Measurements from ENCODE around the gene MC3R.
A peak's percentile ranks its signal among the peaks of the same experiment; 100 is the strongest.
"Not testable (repeated sequence)": the region's sequence is repeated elsewhere in the genome, so short reads cannot be mapped to it uniquely, and the experiment has no call there.

Gene MC3R

GRCh38 chr20:56247954-56248782, at the start of gene MC3R:
MC3R (plus strand) TSS chr20:56248732; CDS start chr20:56248844, 112 bp downstream.
- H3K36me3 Mint-ChIP-seq (ENCODE audit: low read depth) = no peaks in the 10 kb centered on the region
- no peak within 1 kb of the TSS for H3K27ac Mint-ChIP-seq
- H3K4me3 Mint-ChIP-seq = no peak within 1 kb of the TSS
- H3K9me3 Mint-ChIP-seq = no peaks in the 10 kb centered on the region
- peaks cover 56% of the 10 kb centered on the region for H3K27me3 Mint-ChIP-seq
- DNase-seq = peak; percentile 45
- H3K4me1 Mint-ChIP-seq (ENCODE audit: low read depth) = no peaks in the 10 kb centered on the region

GRCh38 chr20:56200456-56200855, 48.1 kb upstream of the MC3R start:
- DNase-seq = no peak
- Mint-ChIP-seq H3K27ac (no peak overlapping the region), H3K4me3 (no peak overlapping the region), H3K4me1 (ENCODE audit: low read depth) (no peaks in the 10 kb centered on the region), H3K9me3 (peaks cover 23% of the 10 kb centered on the region), H3K36me3 (ENCODE audit: low read depth) (no peaks in the 10 kb centered on the region), H3K27me3 (peaks cover 3% of the 10 kb centered on the region)

DNA sequence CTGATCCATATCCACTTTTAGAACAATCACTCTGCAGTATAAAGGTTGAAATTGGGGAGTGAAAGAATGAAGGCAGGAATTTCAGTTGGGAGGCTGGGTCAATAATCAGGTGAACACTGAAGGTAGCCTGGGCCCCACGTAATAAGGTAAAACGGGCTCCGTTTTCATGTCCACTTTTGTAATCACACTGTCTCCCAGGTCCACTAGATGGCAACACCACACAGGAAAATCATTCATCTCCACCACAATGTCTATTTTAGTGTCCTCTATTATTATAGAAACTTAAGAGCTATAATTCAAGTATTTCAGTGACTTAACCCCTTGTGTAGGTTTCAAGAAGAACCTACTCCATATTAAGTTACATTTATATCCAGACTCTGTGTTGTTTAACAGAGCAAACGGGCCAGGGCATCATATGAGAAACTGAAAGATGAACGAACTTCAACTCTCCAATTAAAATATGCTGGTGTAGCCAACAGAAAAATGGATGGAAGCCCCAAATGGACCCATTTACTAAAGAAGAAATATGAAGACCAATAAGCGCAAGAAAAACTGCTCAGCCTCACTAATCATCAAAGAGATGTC, 45.9 kb upstream of the MC3R start:
- no peaks in the 10 kb centered on the region for H3K36me3 Mint-ChIP-seq (ENCODE audit: low read depth)
- no peak overlapping the region for H3K27ac Mint-ChIP-seq
- peaks cover 23% of the 10 kb centered on the region for H3K9me3 Mint-ChIP-seq
- no peaks in the 10 kb centered on the region for H3K4me1 Mint-ChIP-seq (ENCODE audit: low read depth)
- DNase-seq = no peak
- H3K4me3 Mint-ChIP-seq = no peak overlapping the region
- peaks cover 3% of the 10 kb centered on the region for H3K27me3 Mint-ChIP-seq

DNA sequence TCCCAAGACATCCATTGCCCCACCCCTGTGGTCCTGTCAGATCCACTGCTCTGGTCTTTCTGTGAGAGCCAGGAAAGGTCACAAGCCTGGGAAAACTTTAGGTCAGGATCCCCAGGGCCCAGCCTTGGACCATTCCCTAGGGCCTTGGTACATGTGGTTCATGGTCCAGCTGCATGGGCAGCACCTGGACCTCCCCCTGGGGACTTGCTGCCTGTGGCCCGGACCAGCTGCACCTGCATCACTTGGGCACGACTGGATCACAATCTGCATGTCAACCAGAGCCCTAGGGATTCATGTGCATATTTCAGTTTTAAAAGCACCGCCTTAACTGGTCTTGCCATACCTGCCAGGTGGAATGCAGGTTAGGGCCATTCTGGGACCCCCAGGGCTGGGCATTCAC, 44.3 kb upstream of the MC3R start:
- peaks cover 8% of the 10 kb centered on the region for H3K27me3 Mint-ChIP-seq
- no peak for DNase-seq
- no peaks in the 10 kb centered on the region for H3K4me1 Mint-ChIP-seq (ENCODE audit: low read depth)
- no peaks in the 10 kb centered on the region for H3K36me3 Mint-ChIP-seq (ENCODE audit: low read depth)
- no peak overlapping the region for H3K27ac Mint-ChIP-seq
- no peak overlapping the region for H3K4me3 Mint-ChIP-seq
- peaks cover 17% of the 10 kb centered on the region for H3K9me3 Mint-ChIP-seq

DNA sequence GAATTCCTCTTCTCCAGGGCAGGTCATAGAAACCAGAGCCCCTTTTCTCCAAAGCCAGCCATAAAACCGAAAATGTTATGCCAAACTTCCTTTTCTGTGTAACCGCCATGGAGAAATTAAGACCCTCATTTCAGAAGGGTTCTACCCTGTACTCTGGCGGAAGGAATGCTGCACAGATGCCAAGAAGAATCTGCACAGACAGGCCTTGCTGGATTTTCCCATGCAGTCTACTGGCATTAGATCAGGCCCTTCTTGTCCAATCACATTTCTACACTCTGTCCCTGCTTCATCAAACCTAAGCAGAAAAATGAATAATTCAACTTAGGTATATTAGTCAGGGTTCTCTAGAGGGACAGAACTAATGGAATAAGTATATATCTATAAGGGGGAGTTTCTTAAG, 43.2 kb upstream of the MC3R start:
- peaks cover 8% of the 10 kb centered on the region for H3K9me3 Mint-ChIP-seq
- H3K4me3 Mint-ChIP-seq = no peak overlapping the region
- peaks cover 12% of the 10 kb centered on the region for H3K27me3 Mint-ChIP-seq
- H3K27ac Mint-ChIP-seq = no peak overlapping the region
- no peaks in the 10 kb centered on the region for H3K4me1 Mint-ChIP-seq (ENCODE audit: low read depth)
- no peak for DNase-seq
- no peaks in the 10 kb centered on the region for H3K36me3 Mint-ChIP-seq (ENCODE audit: low read depth)

GRCh38 chr20:56207656-56208055, 40.9 kb upstream of the MC3R start:
- Mint-ChIP-seq H3K9me3 (no peaks in the 10 kb centered on the region), H3K27ac (no peak overlapping the region), H3K36me3 (ENCODE audit: low read depth) (no peaks in the 10 kb centered on the region), H3K4me3 (no peak overlapping the region), H3K4me1 (ENCODE audit: low read depth) (no peaks in the 10 kb centered on the region), H3K27me3 (peaks cover 12% of the 10 kb centered on the region)
- no peak for DNase-seq

DNA sequence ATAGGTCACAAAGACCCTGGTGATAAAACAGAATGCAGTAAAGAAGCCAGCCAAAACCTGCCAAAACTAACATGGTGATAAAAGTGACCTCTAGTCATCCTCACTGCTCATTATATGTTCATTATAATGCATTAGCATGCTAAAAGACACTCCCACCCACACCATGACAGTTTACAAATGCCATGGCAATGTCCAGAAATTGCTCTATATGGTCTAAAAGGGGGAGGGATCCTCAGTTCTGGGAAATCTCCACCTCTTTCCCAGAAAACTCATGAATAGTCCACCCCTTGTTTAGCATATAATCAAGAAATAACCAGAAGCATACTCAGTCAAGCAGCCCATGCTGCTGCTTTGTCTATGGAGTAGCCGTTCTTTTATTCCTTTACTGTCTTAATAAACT, 40.4 kb upstream of the MC3R start:
- Mint-ChIP-seq H3K4me3 (no peak overlapping the region), H3K36me3 (ENCODE audit: low read depth) (no peaks in the 10 kb centered on the region), H3K27me3 (peaks cover 12% of the 10 kb centered on the region), H3K9me3 (no peaks in the 10 kb centered on the region), H3K4me1 (ENCODE audit: low read depth) (no peaks in the 10 kb centered on the region), H3K27ac (no peak overlapping the region)
- DNase-seq = no peak

DNA sequence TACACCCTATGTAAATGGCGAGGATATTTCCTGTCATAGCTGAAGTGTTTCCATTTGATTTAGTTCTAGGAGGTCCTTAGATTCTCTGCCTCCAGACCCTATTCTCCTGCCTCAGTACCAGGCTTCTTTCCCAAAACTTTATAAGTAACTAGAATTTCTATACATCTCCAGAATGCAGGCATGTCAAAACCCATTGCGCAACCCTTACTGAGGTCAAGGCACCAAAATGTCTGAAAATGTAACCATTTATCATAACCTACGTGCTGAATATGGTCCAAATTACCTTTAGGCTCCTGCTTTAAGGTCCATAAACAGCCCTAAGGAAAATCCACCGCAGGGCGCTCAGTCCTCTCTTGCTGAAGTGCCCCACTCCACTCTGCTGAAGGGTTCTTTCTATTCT, 37.5 kb upstream of the MC3R start:
- H3K4me1 Mint-ChIP-seq (ENCODE audit: low read depth) = no peaks in the 10 kb centered on the region
- H3K4me3 Mint-ChIP-seq = no peak overlapping the region
- no peak overlapping the region for H3K27ac Mint-ChIP-seq
- no peak for DNase-seq
- H3K9me3 Mint-ChIP-seq = no peaks in the 10 kb centered on the region
- no peaks in the 10 kb centered on the region for H3K36me3 Mint-ChIP-seq (ENCODE audit: low read depth)
- peaks cover 27% of the 10 kb centered on the region for H3K27me3 Mint-ChIP-seq

GRCh38 chr20:56212091-56212490, 36.4 kb upstream of the MC3R start:
- Mint-ChIP-seq H3K4me1 (ENCODE audit: low read depth) (no peaks in the 10 kb centered on the region), H3K27me3 (peaks cover 27% of the 10 kb centered on the region), H3K4me3 (no peak overlapping the region), H3K9me3 (no peaks in the 10 kb centered on the region), H3K27ac (no peak overlapping the region), H3K36me3 (ENCODE audit: low read depth) (no peaks in the 10 kb centered on the region)
- DNase-seq = no peak

- H3K36me3 Mint-ChIP-seq (ENCODE audit: low read depth) = no peaks in the 10 kb centered on the region
- H3K27ac Mint-ChIP-seq = no peak overlapping the region
- no peaks in the 10 kb centered on the region for H3K4me1 Mint-ChIP-seq (ENCODE audit: low read depth)
- no peaks in the 10 kb centered on the region for H3K9me3 Mint-ChIP-seq
- no peak for DNase-seq
- no peak overlapping the region for H3K4me3 Mint-ChIP-seq
- H3K27me3 Mint-ChIP-seq = peaks cover 27% of the 10 kb centered on the region
Measured at GRCh38 chr20:56213321-56213720, 35.2 kb upstream of the MC3R start.

- peaks cover 18% of the 10 kb centered on the region for H3K27me3 Mint-ChIP-seq
- no peaks in the 10 kb centered on the region for H3K36me3 Mint-ChIP-seq (ENCODE audit: low read depth)
- peaks cover 6% of the 10 kb centered on the region for H3K9me3 Mint-ChIP-seq
- DNase-seq = no peak
- H3K4me3 Mint-ChIP-seq = no peak overlapping the region
- H3K27ac Mint-ChIP-seq = no peak overlapping the region
- no peaks in the 10 kb centered on the region for H3K4me1 Mint-ChIP-seq (ENCODE audit: low read depth)
Measured at GRCh38 chr20:56215115-56215514, 33.4 kb upstream of the MC3R start.

GRCh38 chr20:56217829-56218228, 30.7 kb upstream of the MC3R start:
- no peak overlapping the region for H3K4me3 Mint-ChIP-seq
- DNase-seq = no peak
- peaks cover 22% of the 10 kb centered on the region for H3K27me3 Mint-ChIP-seq

GRCh38 chr20:56221186-56221585, 27.3 kb upstream of the MC3R start:
- not testable (repeated sequence) for H3K36me3 Mint-ChIP-seq (ENCODE audit: low read depth); DNase-seq; H3K4me3 Mint-ChIP-seq; H3K27ac Mint-ChIP-seq; H3K9me3 Mint-ChIP-seq; H3K4me1 Mint-ChIP-seq (ENCODE audit: low read depth); H3K27me3 Mint-ChIP-seq

More at GRCh38 chr20:56217829-56218228, 30.7 kb upstream of the MC3R start:
- H3K36me3 Mint-ChIP-seq (ENCODE audit: low read depth) = no peaks in the 10 kb centered on the region
- peaks cover 6% of the 10 kb centered on the region for H3K9me3 Mint-ChIP-seq
- H3K27ac Mint-ChIP-seq = no peak overlapping the region
- no peaks in the 10 kb centered on the region for H3K4me1 Mint-ChIP-seq (ENCODE audit: low read depth)

DNA sequence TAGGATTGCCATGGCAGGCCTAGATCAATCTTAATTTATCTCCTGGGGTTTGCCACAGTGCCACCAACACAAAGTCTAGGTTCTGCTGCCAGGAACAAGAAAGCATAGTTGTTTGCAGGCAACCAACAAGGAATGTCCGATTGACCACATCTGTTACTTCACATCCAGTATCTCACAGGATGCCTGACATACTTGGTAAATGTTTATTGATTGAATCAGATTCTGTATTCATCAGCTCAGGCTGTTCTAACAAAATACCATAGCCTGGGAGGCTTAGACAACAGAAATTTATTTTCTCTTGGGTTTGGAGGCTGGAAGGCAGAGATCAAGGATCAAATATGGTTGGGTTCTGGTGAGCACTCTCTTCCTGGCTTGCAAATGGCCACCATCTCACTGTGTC, 26.3 kb upstream of the MC3R start:
- Mint-ChIP-seq H3K27me3 (peaks cover 4% of the 10 kb centered on the region), H3K27ac (no peak overlapping the region), H3K4me3 (no peak overlapping the region), H3K9me3 (peaks cover 6% of the 10 kb centered on the region), H3K36me3 (ENCODE audit: low read depth) (no peaks in the 10 kb centered on the region), H3K4me1 (ENCODE audit: low read depth) (no peaks in the 10 kb centered on the region)
- DNase-seq = no peak

DNA sequence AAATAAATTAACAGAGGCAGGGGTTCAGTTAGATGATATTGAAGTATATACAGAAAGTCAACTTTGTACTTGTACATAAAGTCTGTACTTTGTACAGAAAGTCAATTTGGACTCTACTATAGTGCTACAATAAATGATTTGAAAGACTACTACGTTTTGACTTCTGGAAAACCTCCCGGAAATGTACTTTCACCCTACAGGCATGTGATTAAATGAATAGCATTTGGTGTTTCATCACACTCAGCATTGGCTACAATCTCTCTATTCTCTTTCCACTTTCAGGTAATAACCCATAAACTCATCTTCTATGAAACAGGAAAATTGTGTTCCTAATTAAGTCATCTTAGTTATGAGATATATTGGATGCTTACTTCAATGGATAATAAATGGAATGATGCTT, 25.6 kb upstream of the MC3R start:
- Mint-ChIP-seq H3K4me1 (ENCODE audit: low read depth) (no peaks in the 10 kb centered on the region), H3K36me3 (ENCODE audit: low read depth) (no peaks in the 10 kb centered on the region), H3K9me3 (peaks cover 6% of the 10 kb centered on the region), H3K27ac (no peak overlapping the region), H3K4me3 (no peak overlapping the region), H3K27me3 (peaks cover 6% of the 10 kb centered on the region)
- no peak for DNase-seq
